ENCODE measurements around the gene MORN4.

MORN4 gene

DNA sequence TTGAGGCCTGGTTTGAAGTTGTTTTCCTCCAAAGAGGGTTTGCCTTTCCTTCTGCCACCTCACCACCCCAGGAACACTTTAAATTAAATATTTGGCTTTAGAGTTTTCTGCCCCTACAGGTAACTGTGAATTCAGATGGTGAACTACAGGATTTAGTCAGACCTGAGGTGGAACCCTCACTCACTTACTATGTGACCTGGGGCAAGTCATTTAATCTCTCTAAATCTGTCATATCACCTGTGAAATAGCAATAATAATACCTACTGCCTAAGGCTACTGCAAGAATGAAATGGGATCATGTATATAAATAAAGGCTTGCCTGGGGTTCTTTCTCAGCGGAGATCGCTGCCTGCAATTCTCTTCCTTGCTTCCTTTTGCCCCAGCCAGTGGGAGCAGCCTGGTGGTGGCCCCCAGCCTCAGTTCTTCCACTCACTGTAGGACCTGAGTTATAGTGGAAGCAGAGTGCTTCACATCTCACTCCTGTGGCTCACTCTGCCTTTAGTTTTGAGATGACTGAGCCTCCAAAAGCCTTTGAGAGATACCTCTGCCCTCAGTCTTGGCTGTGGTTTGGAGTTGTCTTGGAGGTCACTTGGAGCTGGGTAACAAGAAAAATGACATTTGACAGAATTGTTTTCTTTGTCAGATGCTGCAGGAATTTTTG, 66.8 kb downstream of the MORN4 start:
- no peak overlapping the region for H3K27ac ChIP-seq (ENCODE audit: insufficient read depth, low read length, poor library complexity, severe bottlenecking)
- DNase-seq = no peak
- no peaks in the 10 kb centered on the region for H3K9me3 ChIP-seq (ENCODE audit: control insufficient read depth, low read length)
- H3K4me1 ChIP-seq (ENCODE audit: control insufficient read depth, insufficient read depth, low read length, poor library complexity, severe bottlenecking) = no peaks in the 10 kb centered on the region
- no peaks in the 10 kb centered on the region for H3K27me3 ChIP-seq (replicated peaks; ENCODE audit: control insufficient read depth, insufficient read depth, low read length, poor library complexity, severe bottlenecking)
- no peaks in the 10 kb centered on the region for H3K36me3 ChIP-seq (ENCODE audit: control insufficient read depth, insufficient read depth, low read length)
- no peak overlapping the region for H3K4me3 ChIP-seq (ENCODE audit: insufficient read depth, low read depth, low read length, poor library complexity, severe bottlenecking)

GRCh38 chr10:97564776-97565175, 68.5 kb downstream of the MORN4 start:
- Histone ChIP-seq H3K4me3 (ENCODE audit: insufficient read depth, low read depth, low read length, poor library complexity, severe bottlenecking) (no peak overlapping the region), H3K36me3 (ENCODE audit: control insufficient read depth, insufficient read depth, low read length) (no peaks in the 10 kb centered on the region), H3K4me1 (ENCODE audit: control insufficient read depth, insufficient read depth, low read length, poor library complexity, severe bottlenecking) (no peaks in the 10 kb centered on the region), H3K27ac (ENCODE audit: insufficient read depth, low read length, poor library complexity, severe bottlenecking) (no peak overlapping the region), H3K9me3 (ENCODE audit: control insufficient read depth, low read length) (no peaks in the 10 kb centered on the region), H3K27me3 (replicated peaks; ENCODE audit: control insufficient read depth, insufficient read depth, low read length, poor library complexity, severe bottlenecking) (no peaks in the 10 kb centered on the region)
- no peak for DNase-seq

All from effector memory CD4-positive, alpha-beta T cell (primary cell).